ENCODE data around the gene ITCH. TPM values are rescaled to one million over a fixed set of nuclear protein-coding genes. Genes with fewer than 3 reads are reported as not detected.

The ITCH gene
- total and polyA plus RNA-seq, 11 donors = 6.0 to 49.0 (median 39.5) TPM

DNA sequence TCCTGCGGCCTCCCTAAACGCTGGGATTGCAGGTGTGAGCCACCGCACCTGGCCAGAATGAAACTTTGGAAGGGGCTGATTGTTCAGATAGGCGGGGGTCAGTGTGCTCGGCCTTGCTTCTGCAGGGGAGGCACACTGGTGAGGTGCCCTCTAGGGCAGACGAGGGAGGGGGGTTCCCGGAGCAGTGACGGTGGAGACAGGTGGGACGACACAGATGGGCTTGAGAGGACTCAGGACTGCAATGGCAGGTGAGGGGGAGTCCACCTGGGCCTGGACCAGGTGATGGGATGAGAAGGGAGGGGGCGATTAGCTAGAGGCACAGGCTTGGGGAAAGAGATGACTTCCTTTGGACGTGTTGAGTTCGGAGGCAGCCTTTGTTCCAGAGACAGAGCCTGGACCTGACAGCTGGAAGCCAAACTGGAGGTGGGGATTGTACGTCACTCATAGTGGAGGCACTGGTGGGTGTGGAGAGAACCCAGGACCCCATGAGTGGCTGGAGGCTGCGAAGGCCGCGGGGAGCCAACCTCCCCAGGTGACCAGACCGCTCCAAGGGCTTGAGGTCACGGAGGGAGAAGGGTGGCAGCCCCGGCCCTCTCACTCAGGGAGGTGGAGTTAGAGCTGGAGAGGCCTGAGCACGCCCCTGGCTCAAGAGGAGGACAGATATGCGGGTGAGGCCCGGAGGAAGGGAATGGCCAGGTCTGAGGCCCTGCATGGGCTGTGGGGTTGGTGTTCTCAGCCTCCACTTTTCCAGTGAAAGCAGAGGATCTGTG is 185.0 kb downstream of the ITCH start:
- no peaks in the 10 kb centered on the region for H3K27me3 ChIP-seq
- TF ChIP-seq POLR2A (IDR thresholded peaks at IDR 0.05) = no peak
- TF ChIP-seq, protein P1, sequence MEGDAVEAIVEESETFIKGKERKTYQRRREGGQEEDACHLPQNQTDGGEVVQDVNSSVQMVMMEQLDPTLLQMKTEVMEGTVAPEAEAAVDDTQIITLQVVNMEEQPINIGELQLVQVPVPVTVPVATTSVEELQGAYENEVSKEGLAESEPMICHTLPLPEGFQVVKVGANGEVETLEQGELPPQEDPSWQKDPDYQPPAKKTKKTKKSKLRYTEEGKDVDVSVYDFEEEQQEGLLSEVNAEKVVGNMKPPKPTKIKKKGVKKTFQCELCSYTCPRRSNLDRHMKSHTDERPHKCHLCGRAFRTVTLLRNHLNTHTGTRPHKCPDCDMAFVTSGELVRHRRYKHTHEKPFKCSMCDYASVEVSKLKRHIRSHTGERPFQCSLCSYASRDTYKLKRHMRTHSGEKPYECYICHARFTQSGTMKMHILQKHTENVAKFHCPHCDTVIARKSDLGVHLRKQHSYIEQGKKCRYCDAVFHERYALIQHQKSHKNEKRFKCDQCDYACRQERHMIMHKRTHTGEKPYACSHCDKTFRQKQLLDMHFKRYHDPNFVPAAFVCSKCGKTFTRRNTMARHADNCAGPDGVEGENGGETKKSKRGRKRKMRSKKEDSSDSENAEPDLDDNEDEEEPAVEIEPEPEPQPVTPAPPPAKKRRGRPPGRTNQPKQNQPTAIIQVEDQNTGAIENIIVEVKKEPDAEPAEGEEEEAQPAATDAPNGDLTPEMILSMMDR (IDR thresholded peaks at IDR 0.05) = no peak
- no peaks in the 10 kb centered on the region for H3K9me3 ChIP-seq
- DNase-seq = peak in 1 of 5 donors; percentile 30
- H3K4me3 ChIP-seq = no peak overlapping the region
- no peak overlapping the region for H3K27ac ChIP-seq
- WGBS, 4 donors = 92 to 93% (median 93%) methylated on average over 21 to 22 of the region's 22 CpGs
- peaks cover 0 to 12% (median 1%) of the 10 kb centered on the region in 12 donors for H3K4me1 ChIP-seq
- H3K36me3 ChIP-seq = no peaks in the 10 kb centered on the region
- intact Hi-C loops (cut with DNase I) = no loop called here
- ATAC-seq = no peak

DNA sequence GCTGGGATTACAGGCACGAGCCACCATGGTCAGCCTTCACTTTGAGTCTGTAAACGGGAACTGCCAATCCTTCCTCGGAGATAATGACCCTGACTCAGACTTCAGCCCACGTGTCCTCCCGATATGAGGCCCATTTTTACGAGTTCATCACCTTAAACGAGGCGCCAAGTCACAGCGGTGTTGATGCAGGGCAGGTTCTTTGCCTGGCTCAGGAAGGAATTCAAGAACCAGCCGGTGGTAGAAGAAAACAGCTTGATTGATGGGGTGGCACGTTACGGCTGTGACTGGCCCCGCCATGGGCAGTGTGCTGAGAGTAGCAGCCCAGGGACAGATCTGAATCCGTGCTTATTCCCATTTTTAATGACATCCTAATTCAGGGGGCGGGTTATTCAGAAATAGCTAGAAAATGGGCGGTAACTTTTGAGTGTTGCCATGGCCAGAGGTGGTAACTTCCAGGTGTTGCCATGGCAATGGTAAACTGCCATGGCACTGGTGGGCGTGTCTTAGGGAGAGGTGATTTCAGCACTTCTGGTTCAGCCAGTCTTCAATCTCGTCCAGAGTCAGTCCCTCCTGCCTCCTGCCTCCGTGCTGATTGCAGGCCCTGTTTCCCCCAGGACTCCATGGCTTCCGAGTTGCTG is 186.3 kb downstream of the ITCH start:
- ATAC-seq (no peak), DNase-seq (peak in 1 of 5 donors; percentile 38)
- TF ChIP-seq POLR2A (IDR thresholded peaks at IDR 0.05) = no peak
- TF ChIP-seq, protein P1 (IDR thresholded peaks at IDR 0.05) = no peak
- peaks cover 0 to 13% (median 6%) of the 10 kb centered on the region in 12 donors for H3K4me1 ChIP-seq
- H3K4me3 ChIP-seq = no peak overlapping the region
- intact Hi-C loops (cut with DNase I) = no loop called here
- no peaks in the 10 kb centered on the region for H3K36me3 ChIP-seq
- 70 to 79% (median 75%) methylated on average over 20 of the region's 20 CpGs for WGBS, 4 donors
- no peaks in the 10 kb centered on the region for H3K9me3 ChIP-seq
- no peak overlapping the region for H3K27ac ChIP-seq
- H3K27me3 ChIP-seq = no peaks in the 10 kb centered on the region

DNA sequence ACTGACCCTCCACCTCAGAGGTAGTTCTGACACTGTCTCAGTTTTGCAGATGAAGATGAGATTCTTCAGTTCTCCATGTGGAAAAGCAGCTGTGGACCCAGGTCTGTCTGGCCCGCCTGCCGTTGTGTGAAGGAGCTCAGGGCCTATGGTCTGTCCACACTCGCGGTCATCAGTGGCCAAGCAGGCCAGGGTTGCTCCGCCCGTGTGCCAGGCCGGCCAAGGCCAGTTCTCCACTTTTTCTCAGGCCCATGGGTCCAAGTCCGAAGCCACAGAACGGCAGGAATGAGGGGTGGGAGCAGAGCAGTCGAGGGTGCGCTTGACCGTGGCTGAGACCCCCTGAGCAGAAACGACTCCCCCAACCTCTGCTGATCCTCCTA is 186.8 kb downstream of the ITCH start:
- Histone ChIP-seq H3K9me3 (no peaks in the 10 kb centered on the region), H3K4me3 (no peak overlapping the region), H3K36me3 (no peaks in the 10 kb centered on the region), H3K4me1 (peaks cover 0 to 12% (median 5%) of the 10 kb centered on the region in 12 donors), H3K27me3 (no peaks in the 10 kb centered on the region), H3K27ac (no peak overlapping the region)
- DNase-seq = peak in 1 of 5 donors; percentile 53
- intact Hi-C loops (cut with DNase I) = loop anchor here in 1 of 10 donors (10.0 kb wide), 1 partner anchor 155 kb away; the partner anchor contains the start of gene TP53INP2
- no peak for TF ChIP-seq POLR2A (IDR thresholded peaks at IDR 0.05)
- TF ChIP-seq, protein P1 (IDR thresholded peaks at IDR 0.05) = no peak
- WGBS, 4 donors = 91 to 94% (median 94%) methylated on average over 13 of the region's 13 CpGs
- no peak for ATAC-seq

DNA sequence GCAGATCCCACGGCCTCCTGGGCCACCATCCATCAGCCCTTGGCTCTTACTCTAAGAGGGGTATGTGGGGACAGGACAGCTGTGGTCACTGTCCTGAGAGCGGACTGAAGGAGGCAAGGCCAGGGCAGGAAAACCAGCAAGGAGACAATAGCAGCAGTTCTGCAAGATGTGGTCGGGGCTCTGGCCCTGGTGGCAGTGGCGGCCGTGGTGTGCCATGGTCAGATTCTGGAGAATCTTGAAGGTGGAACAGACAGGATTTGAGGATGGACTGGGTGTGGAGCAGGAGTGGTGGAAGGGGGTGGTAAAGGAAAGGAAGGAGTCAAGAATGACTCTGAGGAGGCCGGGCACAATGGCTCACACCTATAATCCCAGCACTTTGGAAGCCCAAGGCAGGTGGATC is 189.5 kb downstream of the ITCH start:
- no peak overlapping the region for H3K4me3 ChIP-seq
- H3K9me3 ChIP-seq = no peaks in the 10 kb centered on the region
- 95 to 96% (median 96%) methylated on average over 6 of the region's 6 CpGs for WGBS, 4 donors
- H3K27me3 ChIP-seq = no peaks in the 10 kb centered on the region
- H3K36me3 ChIP-seq = no peaks in the 10 kb centered on the region
- ATAC-seq (no peak), DNase-seq (peak in 1 of 5 donors; percentile 21)
- peak overlapping the region in 2 of 12 donors; percentile 19 to 39 for H3K27ac ChIP-seq
- H3K4me1 ChIP-seq = peaks cover 0 to 15% (median 5%) of the 10 kb centered on the region in 12 donors
- TF ChIP-seq POLR2A (IDR thresholded peaks at IDR 0.05) = no peak
- TF ChIP-seq, protein P1 (IDR thresholded peaks at IDR 0.05) = no peak
- intact Hi-C loops (cut with DNase I) = loop anchor here in 1 of 10 donors (10.0 kb wide), 1 partner anchor 152 kb away; the partner anchor contains the start of gene TP53INP2
